Heart left ventricle (tissue), 16 donors: ENCODE results near the gene SUB1. TPM values are rescaled to one million over a fixed set of nuclear protein-coding genes. Genes with fewer than 3 reads are reported as not detected.

ENCODE experiments used
- ATAC-seq, 4 donors: fragments of 200-7000 bp; cut with Tn5 transposase; one replicate each; pipeline ENCODE4 v1.9.1; 2020 to 2022; ENCODE audit warnings: moderate library complexity in 4 of 4, mild to moderate bottlenecking in 3 of 4, moderate number of reproducible peaks in 1 of 4
- DNase-seq, 5 donors: peaks; one replicate each; pipeline ENCODE4 v3.0.0-alpha.2; 2020
- H3K27ac ChIP-seq, 12 donors: fragments of 200-600 bp; sonication (generic) in 4 of 12; one replicate each; pipeline versions ENCODE4 v1.5.0 to v1.8.0; 2016 to 2022; ENCODE audit warnings: mild to moderate bottlenecking in 2 of 12
- H3K27me3 ChIP-seq, 9 donors: fragments of 200-600 bp; sonication (generic) in 2 of 9; one replicate each; pipeline versions ENCODE4 v1.5.1 to v1.8.0; 2016 to 2022; ENCODE audit warnings: mild to moderate bottlenecking in 3 of 9
- H3K36me3 ChIP-seq, 9 donors: fragments of 200-600 bp; sonication (generic) in 2 of 9; one replicate each; pipeline versions ENCODE4 v1.5.0 to v1.8.0; 2018 to 2022; ENCODE audit warnings: mild to moderate bottlenecking in 2 of 9
- H3K4me1 ChIP-seq, 12 donors: fragments of 200-600 bp; sonication (generic) in 4 of 12; one replicate each; pipeline versions ENCODE4 v1.5.0 to v1.8.0; 2016 to 2022; ENCODE audit warnings: mild to moderate bottlenecking in 3 of 12
- H3K4me3 ChIP-seq, 12 donors: fragments of 200-600 bp; sonication (generic) in 4 of 12; one replicate each; pipeline versions ENCODE4 v1.5.0 to v1.8.0; 2017 to 2022; ENCODE audit warnings: mild to moderate bottlenecking in 9 of 12, moderate library complexity in 4 of 12
- H3K9me3 ChIP-seq, 12 donors: fragments of 200-600 bp; sonication (generic) in 4 of 12; one replicate each; pipeline versions ENCODE4 v1.5.0 to v1.8.0; 2016 to 2022; ENCODE audit warnings: mild to moderate bottlenecking in 1 of 12
- CTCF ChIP-seq, 12 donors: fragments of 200-600 bp; sonication (generic) in 4 of 12; IDR thresholded peaks; one replicate each; pipeline versions ENCODE4 v1.5.0 to v1.8.0; 2018 to 2022; ENCODE audit warnings: antibody characterized with exemption in 12 of 12, mild to moderate bottlenecking in 5 of 12
- POLR2A ChIP-seq, 2 donors: fragments of 450-650 bp; IDR thresholded peaks; one replicate each; pipeline ENCODE4 v1.6.1; 2017; ENCODE audit warnings: antibody characterized with exemption in 2 of 2, mild to moderate bottlenecking in 2 of 2, moderate library complexity in 2 of 2
- WGBS, 4 donors: extraction: QIAGEN DNeasy Blood & Tissue Kit in 2 of 4; methylation state at CpG; one replicate each; pipeline versions ENCODE4 v1.1.5 to v1.1.7; 2013 to 2018; 5-methylcytosine and 5-hydroxymethylcytosine counted together
- intact Hi-C, 10 donors: fragments of 100-400 bp; cut with DNase I; formaldehyde crosslinking; loops; one replicate each; pipeline versions ENCODE4 v1.11.1 to v1.14.2; 2022
- polyA plus RNA-seq, 2 donors: library from polyadenylated mRNA; stranded (reverse); fragments of 200-250 nt; gene quantifications; one replicate each; pipeline ENCODE4 v1.2.3, GENCODE V29; 2013
- total RNA-seq, 9 donors: library from RNA; depleted of rRNA in 2 of 9; stranded (reverse); fragments of >200 nt in 2 of 9; fragmentation: NEBNext Ultra II Directional in 3 of 9; extraction: Animal tissue kit (Norgen Biotek cat#: 25700) in 3 of 9; gene quantifications; one replicate each; pipeline versions ENCODE4 v1.1.0 to v1.2.4, GENCODE V29; 2016 to 2023
- donor health status: ischemic (EF 13 %, LVEDD 7.1; RV severe dilation, severe dysfunction).
- donor health status: healthy with polysubstance abuse.
- donor health status: DM: no; HTN: yes; CAD: no.
- donor health status: DM: no; HTN: no; CAD: no.
- donor health status: ischemic (EF 25% LVEDD 6.9; RV normal size, moderate dysfunction).
- donor health status: ischemic (EF 25% LVEDD 5.7; RV mildly dilated, moderate dysfunction).
- donor health status: healthy.
- donor health status: DM: yes; HTN: yes; CAD: no.
- donor health status: ischemic (EF 35%, LVEDD 5.7; RV mildly dilated, moderate dysfunction).
- donor health status: nonischemic (EF 11% LVEDD 7.7; RV severe dilation, severe dysfunction).
- donor health status: DM: yes; HTN: yes; CAD: no.
- donor health status: PGD.
- donor health status: ischemic (EF 29% LVEDD 5.4; RV normal size, mild dysfunction).
- donor health status: nonischemic (EF 23%, LVEDD 6.1; RV moderate dilation, normal function).

The SUB1 gene
- total and polyA plus RNA-seq, 11 donors: 118 to 244 (median 187) TPM

- Histone ChIP-seq H3K4me3 (no peak overlapping the region), H3K4me1 (no peaks in the 10 kb centered on the region), H3K9me3 (no peaks in the 10 kb centered on the region), H3K36me3 (no peaks in the 10 kb centered on the region), H3K27me3 (no peaks in the 10 kb centered on the region), H3K27ac (no peak overlapping the region)
- intact Hi-C loops: loop anchor here in 2 of 10 donors (10.0 kb wide), 2 partner anchors 676 to 686 kb away; no protein-coding TSS in a partner anchor
- ATAC-seq: peak in 3 of 4 donors; percentile 56 to 61 (median 60)
- TF ChIP-seq POLR2A (IDR thresholded peaks at IDR 0.05) (no peak), CTCF (IDR thresholded peaks at IDR 0.05) (no peak)
- peak in 1 of 5 donors; percentile 34 for DNase-seq
- WGBS, 4 donors: 34 to 42% (median 39%) methylated on average over 2 of the region's 2 CpGs
These were observed 33.6 kb downstream of the SUB1 start for GRCh38 chr5:32618962-32619361.

GRCh38 chr5:32621256-32621655 lies 35.9 kb downstream of the SUB1 start:
- Histone ChIP-seq H3K27me3 (no peaks in the 10 kb centered on the region), H3K27ac (no peak overlapping the region), H3K36me3 (no peaks in the 10 kb centered on the region), H3K4me1 (no peaks in the 10 kb centered on the region), H3K9me3 (no peaks in the 10 kb centered on the region), H3K4me3 (no peak overlapping the region)
- intact Hi-C loops: no loop called here
- ATAC-seq (no peak), DNase-seq (no peak)
- no peak for TF ChIP-seq CTCF (IDR thresholded peaks at IDR 0.05)
- TF ChIP-seq POLR2A (IDR thresholded peaks at IDR 0.05): no peak
- 73 to 85% (median 78%) methylated on average over 8 of the region's 8 CpGs for WGBS, 4 donors

- Histone ChIP-seq H3K4me3 (no peak overlapping the region), H3K27me3 (no peaks in the 10 kb centered on the region), H3K9me3 (no peaks in the 10 kb centered on the region), H3K36me3 (no peaks in the 10 kb centered on the region), H3K4me1 (peaks cover 0 to 13% (median 4%) of the 10 kb centered on the region in 12 donors), H3K27ac (no peak overlapping the region)
- DNase-seq: no peak
- WGBS, 4 donors: 60 to 72% (median 65%) methylated on average over 3 of the region's 3 CpGs
- TF ChIP-seq POLR2A (IDR thresholded peaks at IDR 0.05) (no peak), CTCF (IDR thresholded peaks at IDR 0.05) (peak in 2 of 12 donors; percentile 14 to 19)
- ATAC-seq: no peak
- intact Hi-C loops: no loop called here
These were observed 39.7 kb downstream of the SUB1 start for GRCh38 chr5:32625106-32625505.

GRCh38 chr5:32625547-32625946 lies 40.2 kb downstream of the SUB1 start:
- peaks cover 0 to 13% (median 4%) of the 10 kb centered on the region in 12 donors for H3K4me1 ChIP-seq
- DNase-seq: no peak
- WGBS, 4 donors: 66 to 77% (median 70%) methylated on average over 5 of the region's 5 CpGs
- no peaks in the 10 kb centered on the region for H3K9me3 ChIP-seq
- no peaks in the 10 kb centered on the region for H3K27me3 ChIP-seq
- no peak overlapping the region for H3K27ac ChIP-seq
- TF ChIP-seq POLR2A (IDR thresholded peaks at IDR 0.05): no peak
- no peak overlapping the region for H3K4me3 ChIP-seq
- no peaks in the 10 kb centered on the region for H3K36me3 ChIP-seq
- no peak for ATAC-seq
- intact Hi-C loops: no loop called here
